GM19468 (cell line): ENCODE results near the gene GRID1.

Experiments
- ATAC-seq: cut with Tn5 transposase; IDR thresholded peaks from one replicate; pipeline ENCODE4 v1.9.1; 2021; ENCODE audit warnings: mild to moderate bottlenecking, moderate library complexity, moderate number of reproducible peaks; ENCODE audit not compliant: unreplicated experiment; ENCODE audit errors: extremely low read depth

GRID1 gene

DNA sequence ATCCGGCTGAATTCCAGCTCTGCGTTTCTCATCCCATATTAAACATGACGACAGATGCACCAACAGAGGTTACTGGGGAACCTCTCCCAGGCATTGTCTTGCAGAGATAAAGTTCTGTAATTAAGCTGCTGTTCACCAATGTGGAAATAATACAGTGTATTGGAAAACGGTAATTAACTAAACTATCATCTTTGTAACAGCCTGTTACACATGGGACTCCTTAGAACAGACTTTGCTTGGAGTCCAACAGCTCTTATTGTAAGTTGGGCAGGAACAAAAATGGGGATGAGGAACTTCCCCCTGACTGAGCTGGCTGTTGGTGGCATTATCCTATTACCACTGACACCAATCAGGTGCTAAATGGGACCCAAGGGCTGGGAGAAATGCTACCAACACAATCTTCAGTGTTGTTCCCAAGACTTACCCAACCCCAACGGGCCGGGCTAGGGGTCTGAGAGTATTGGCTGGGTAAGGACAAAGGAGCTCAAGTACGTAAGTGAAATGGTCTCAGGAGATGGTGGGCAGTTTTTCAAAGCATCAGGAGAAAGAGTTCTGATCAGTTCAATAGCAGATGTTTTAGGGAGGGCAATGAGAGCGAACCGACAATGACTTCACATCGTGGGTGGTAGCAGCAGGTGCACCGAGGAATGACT, 759.4 kb downstream of the GRID1 start:
- ATAC-seq = no peak

DNA sequence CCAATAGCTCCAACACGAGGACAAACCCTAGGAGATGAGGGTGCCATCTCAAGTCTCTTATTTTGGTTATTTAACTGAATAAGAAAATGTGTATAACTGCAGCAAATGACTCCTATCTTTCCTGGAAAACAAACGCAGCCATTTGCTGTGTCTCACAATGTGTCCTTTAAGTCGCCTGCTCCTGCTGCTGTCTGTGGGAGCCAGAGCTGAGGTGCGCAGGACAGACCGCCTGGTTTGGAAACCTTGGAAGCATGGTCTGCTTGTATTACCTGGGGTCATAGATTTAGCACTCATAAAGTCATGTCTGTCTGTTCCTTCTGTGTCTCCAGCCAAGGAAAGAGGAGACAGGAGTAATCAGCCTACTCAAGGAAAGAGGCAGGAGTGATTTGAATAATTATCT, 760.2 kb downstream of the GRID1 start:
- ATAC-seq = no peak

DNA sequence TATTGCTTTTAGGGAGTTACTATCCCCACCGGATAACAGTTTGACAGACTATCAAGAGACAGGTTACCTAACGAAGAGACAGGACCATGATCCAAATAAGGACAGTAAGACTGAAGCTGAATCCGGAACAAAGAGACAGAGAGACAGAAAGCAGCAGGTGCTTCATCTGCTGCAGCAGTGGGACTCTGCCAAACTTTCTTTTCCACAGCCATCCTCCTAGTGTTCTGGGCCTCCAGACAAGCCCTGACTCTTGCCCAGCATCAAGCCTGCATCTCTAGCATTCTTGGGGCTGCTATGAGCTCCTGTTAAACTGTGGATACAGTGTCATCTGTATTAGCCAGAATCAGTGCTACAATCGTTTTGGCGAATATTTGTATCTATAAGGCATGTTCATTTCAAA, 761.7 kb downstream of the GRID1 start:
- no peak for ATAC-seq

DNA sequence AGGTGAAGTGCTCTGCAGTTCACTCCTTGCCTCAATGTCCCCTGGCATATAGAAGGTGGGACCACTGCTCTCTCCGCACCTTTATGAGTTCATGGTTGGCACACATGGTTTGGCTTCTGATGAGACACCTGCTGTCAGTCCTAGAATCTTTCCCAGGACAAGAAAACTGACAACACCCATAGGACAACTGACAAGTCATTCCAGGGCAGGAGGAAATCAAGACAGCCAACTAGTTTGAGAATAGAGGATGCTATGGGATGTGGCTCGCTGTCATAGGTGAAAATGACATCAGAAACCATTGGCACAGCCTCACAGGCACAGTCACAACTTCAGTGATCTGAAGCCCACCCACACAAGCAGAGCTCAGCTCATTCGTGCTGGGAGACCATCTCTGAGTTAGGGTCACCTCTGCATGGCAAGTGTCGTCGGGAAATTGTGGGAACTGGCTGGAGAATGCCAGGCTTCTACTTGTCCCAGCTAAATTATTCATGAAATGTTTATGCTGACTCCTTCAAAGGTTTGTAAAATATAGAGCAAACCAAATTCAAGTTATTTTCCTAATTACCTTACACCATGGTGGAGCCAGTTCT, 762.4 kb downstream of the GRID1 start:
- ATAC-seq = no peak

DNA sequence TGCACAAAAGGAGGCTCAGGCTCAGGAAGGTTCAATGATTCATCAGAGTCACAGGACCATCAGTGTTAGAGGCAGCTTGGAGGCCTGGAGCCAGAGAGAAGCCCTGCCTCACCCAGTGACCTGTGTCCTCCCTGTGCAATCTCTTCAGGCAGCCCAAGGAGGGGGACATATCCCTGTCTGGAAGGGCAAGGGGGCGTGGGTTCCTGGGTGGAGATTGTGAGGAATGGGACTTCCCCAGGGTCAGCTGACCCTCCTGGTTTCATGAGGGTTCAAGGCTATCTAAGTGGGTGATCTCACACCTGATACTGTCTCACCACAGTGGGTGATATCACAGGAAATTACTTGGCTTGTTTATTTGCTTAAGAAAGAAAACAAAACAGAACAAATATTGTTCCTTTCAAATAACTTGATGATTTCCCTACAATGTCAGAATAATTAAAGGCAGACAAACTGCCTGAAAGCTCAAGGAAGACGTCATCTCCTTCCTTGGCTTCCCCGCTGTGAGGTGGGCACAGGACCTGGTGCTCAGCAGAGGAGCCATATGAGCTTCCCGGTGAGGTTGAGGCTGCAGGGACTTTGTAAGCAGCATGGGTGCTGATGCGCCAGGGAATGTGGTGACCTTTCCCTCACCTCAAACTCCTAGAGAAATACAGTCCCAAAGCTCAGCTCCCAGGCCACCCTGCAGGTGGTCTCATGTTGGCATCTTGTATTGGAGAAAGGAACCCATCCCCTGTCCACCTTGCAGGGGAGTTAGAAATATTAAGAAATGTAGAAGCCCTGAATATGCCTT, 763.2 kb downstream of the GRID1 start:
- no peak for ATAC-seq

DNA sequence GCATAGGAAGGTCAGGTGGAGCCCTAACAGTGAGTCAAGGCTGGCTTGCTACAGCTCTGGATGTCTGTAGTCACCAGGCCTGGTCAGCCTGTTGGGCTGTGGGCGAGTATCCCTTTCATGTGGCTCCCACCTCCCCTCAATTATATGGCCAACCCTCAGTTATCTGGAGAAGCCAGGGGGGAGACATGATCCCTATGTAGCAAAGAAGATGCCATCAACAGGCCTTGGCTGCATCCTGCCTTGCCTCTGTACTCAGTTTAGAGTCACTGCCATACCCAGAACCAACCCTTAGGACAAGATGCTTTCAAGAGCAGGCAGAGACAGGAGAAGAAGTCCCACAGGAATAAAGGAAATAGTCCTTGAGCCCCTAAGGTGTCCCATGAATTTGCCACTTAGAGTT, 763.9 kb downstream of the GRID1 start:
- no peak for ATAC-seq

DNA sequence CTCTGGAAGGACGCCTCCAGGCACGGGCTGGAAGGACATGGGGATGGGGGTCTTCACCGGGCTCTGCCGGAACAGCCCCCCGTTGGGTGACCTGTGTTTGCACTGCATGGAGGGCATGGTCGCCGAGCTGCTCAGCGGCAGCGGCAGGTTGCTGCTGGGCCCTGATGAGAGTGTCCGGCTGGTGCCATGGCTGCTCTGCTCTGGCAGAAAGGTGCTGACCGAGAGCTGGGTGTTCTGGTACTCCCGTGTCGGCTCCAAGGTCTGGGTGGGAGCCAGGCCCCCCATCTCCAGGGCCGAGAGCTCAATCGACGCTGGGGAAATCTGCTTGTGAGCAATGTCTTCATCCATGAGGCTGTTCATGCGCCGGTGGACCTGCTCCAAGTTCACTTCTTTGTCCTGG, 764.3 kb downstream of the GRID1 start:
- no peak for ATAC-seq

DNA sequence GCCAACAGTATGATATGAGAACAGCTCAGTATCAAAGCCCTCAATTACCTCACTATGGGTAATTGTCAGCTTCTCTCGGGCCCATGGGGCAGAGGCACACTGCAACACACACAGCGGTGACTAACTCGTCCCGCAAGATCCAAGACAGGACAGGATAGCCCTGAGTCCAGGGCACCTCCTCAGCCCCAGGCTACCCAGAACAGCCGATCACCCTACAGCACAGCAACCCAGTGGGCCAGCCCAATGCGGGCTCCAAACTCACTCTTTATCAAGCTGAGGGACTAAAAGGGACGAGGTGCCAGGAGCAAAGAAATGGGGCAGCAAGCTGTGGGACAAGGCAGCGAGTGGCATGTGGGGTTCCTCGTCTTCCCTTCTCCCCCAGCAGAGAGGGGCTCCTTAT, 765.1 kb downstream of the GRID1 start:
- no peak for ATAC-seq

DNA sequence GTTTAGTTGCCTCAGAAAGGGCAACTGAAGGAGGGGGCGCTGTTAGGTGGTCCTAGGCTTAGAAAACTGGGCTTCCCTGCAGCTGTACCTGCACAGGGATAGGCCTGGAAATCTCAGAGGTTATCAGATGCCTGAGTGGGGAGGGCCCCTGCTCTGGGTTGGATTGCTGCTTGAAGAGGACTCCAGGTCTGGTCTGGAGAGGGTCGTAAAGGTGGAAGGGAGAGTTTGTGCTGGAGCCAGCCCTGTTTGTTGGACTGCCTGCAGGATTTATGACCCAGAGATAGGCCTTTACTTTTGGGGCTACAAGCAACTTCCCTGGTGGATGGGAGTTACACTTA, 765.9 kb downstream of the GRID1 start:
- no peak for ATAC-seq

DNA sequence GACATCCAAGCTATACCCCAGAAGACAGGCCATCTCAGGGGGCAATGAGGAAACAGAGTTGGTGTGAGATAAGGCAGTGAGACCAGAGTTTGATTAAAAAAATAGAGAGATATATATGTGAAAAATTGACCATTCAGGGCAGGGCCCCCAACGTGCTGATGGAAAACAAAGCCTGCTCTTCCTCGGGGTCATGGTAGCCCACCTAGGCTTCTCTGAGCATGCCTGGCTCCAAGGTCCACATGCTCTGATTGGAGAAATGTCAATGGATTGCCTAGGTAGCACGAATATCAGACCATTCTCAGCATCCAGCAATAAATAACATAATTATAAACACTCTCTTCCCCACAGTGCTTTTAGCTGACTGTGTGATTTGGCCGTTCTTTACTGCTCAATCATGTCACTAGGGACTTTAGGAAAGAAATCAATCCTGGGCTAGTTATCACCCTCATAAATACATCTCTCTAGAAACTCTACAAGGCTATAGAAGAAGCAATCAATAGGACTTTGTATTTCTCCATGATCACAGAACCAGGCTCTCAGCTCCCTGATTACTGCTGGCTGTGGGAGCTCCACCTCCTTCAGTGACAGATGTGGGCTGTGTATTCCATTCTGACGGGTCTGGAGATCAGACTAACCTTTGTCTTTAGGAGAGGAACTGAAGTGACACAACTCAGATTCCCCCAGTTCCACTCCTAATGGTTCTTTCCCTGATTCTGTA, 766.4 kb downstream of the GRID1 start:
- ATAC-seq = no peak

DNA sequence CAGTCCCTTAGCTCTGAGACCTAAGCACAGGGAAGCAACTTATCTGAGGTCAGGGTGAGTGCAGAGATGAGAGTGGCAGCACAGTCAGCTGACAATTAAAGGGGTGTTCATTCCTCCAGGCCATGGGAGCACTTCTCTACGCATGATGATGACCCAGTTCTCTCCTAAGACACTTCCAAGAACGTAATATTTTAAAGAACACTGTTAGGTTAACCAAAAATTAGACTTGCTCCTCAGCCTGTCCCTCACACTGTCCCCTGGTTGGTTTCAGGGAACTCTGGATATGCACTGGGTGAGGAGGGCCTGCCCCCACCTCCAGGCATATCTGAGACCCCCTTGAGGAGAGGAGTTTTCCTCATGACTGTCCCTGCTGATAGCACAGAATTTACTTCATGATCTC, 767.5 kb downstream of the GRID1 start:
- no peak for ATAC-seq

DNA sequence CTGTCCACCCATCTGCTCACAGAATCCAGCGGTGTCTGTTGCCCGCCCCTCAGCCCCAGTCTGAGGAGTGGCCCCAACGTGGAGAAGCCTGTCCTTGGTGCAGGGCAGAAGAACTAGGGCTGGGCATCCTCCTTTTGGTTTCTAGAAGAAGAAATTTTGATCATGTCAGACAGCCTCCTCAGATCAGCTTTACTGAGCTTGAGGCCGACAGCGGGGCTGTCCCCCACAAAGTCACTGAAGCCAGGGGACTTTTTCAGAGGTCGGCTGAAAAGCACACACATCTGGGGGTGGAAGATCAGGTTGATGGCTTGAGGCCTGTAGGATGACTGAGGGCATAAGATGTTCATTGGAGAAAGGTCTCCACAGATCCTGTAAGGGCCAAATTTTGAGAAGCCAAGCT, 767.9 kb downstream of the GRID1 start:
- ATAC-seq = no peak

DNA sequence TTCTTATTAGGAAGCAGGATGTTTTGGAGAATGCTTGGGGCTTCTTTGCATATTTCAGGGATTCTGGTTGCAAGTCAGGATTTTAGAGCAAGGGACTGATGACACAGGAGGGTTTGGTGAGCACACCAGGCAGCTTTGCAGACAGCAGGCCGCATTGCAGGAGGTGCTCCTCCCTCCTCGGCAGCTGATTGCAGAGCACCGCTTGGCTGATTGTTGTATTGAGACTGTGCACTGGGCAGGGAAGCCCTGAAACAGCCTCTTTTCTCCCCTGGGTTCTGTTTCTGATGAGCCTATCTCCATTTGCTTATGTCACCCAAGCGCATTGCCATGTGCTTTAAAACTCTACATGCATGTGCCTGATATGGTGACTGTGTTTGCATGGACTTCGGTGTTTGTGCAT, 769.6 kb downstream of the GRID1 start:
- no peak for ATAC-seq

DNA sequence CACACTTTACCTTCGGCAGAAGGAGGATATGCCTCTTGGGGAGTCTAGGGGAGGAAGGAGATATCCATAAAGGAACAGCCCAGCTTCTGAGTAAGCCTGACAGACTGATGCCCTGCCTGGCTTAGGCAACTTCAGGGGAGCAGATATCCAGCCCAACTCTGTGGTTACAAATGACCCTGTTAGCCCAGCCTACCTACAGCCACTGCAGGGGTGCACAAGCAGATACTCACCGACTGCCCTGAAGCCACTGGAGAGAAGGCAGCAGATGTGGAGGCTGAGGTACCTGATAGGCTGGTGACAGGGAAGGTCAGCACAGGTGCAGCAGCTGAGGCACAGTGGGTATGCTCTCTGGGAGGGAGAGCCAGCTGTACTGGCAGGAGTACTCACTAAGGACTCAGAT, 770.2 kb downstream of the GRID1 start:
- no peak for ATAC-seq

DNA sequence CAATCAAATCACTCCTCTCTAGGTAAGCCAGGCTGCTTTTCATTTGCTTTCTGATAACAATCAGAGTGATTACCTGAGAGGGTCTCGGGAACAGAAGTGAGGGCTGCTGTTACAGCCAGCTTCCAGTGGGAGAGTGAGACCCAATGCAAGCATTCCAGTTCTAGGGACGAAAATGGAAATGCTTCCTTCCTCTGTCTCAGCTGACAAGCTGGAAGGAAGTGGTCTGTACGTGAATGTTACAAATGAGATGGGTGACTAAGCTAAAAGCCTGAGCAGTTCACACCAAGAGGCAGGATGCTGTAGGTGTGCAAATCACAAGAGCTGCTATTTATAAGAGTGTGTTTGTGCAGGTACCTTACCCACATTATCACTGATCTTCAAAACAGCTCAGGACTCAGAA, 772.4 kb downstream of the GRID1 start:
- ATAC-seq = no peak

DNA sequence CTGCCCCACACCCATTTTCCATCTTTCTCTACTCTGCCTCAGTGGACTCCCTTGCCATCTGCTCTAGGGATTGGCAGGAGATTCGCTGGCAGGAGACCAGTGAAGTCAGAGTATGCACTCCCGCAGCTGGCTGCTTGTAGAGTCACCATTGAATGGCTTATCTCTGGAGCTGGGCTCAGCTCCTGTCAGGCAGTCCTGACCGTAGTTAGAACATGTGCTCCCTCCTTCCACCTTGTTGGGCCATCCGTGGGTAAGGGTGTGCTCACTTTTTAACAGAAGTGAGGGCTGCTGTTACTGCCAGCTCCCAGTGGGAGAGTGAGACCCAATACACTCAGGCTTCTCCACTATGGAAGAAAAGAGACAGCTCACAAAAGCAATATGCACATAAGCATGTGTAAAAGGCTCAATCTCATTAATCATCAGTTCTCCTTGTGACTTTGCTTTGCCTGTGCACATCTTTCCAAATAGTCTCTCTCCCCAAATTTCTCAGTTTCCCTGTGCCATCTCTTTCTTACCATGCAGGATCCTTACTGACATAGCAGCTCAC, 773.3 kb downstream of the GRID1 start:
- no peak for ATAC-seq

DNA sequence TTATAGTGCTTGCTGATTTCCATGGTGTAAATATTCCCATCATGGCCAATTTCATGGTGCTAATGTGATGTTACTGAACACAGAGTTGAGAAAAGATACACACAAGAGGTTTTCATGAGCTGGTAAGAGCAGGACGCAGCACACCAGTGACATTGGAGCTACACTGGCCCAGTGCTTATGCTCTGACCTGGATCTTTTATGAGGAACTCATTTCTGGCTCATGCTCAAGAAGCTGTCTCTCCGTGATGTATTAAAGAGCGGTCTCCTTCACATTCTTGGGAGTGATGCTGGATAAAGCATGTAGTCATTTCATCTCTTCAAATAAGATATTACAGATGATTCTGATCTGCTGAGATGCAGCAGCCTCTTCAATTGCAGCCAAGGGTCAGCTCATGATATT, 785.2 kb downstream of the GRID1 start:
- no peak for ATAC-seq

DNA sequence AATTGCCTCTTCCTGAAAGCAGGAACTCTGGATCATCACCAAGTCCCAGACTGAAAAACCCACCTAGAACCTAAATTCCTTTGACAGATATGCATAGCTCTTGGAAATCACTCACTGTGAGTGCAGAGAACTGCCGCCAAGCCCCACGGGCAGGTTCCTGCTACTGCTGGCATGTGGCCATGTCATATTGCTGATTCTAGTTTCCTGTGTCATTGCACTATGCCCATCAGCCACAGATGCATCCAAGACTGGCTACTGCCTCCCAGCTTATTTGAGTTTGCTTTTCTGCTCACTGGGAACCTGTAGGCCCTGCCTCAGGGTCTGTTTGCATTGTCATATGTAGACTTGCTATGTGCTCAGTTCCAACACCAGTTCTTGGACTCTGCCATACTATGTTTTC, 786.0 kb downstream of the GRID1 start:
- ATAC-seq = no peak

DNA sequence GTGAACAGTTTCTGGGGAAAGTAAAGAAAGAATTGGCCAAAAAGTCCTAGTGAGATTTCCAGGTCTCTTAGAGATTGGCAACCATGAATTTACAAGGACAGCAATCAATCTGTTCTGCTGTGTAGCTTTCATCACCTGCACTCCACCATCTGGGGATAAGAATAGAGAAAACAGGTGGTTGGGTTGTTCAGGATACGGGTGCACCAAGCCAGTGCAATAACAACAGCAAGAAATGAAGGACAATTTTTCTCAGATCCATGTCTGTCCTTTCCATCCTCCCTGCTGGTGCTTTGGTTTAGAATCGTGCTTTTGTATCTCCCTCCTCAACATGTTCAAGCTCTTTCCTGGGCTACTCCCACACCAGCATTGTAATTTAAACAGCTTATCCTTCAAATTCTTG, 787.7 kb downstream of the GRID1 start:
- no peak for ATAC-seq

DNA sequence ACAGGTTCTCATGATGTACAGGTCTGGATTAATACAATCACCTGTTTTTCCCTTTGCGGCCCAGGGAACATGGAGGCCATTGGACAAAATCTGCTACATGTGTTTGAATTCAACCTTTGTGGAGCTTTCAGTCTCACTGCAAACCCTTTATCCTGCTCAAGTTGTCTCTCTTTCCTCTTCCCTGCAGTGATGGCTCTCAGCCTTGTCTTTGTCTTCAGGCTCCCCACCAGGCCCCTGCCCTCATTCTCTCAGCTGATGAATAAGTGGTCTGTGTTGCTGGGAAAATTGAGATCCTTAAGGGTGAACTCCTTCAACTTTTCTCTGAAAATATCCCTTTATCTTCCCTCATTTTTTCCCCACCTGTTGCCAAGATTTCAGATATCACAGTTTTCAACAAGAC, 791.2 kb downstream of the GRID1 start:
- no peak for ATAC-seq

DNA sequence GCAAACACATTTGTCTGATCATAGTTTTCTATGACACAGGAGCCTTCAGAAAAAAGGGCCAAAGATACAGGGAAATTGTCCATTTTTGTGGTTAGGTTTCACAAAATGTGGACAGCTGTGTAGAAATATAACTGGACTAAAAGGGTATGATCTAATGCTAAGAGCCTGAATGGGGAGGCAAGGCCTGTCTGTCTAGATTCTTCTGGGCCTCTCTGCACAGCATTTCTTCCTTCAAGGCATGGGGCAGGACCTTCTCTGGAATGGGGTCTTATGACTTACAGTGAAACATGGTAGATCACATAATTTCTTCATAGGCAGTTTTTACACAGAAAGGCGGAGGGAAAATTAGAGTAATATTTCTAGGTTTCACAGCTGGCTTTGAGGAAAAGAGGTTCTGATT, 795.7 kb downstream of the GRID1 start:
- ATAC-seq = no peak
